ENCODE data around the gene NDUFAF2.

Gene NDUFAF2

DNA sequence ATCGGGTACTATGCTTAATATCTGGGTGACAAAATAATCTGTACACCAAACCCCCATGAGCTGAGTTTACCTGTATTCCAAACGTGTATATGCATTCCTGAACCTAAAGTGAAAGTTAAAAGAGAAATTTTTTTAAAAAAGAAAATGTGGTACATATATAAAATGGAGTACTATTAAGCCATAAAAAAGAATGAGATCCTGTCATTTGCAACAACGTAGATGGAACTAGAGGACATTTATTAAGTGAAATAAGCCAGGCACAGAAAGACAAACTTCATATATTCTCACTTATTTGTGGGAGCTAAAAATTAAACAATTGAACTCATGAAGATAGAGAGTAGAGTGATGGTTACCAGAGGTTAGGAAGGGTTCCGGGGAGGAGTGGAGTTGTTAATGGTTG, 44.8 kb downstream of the NDUFAF2 start:
- DNase-seq (no peak), ATAC-seq (ENCODE audit: insufficient read depth, low read depth) (no peak)
- Histone ChIP-seq H3K9me3 (ENCODE audit: insufficient read depth, low read length, severe bottlenecking) (peaks cover 24% of the 10 kb centered on the region), H3K9ac (ENCODE audit: low read depth, low read length) (no peak overlapping the region), H3K4me2 (ENCODE audit: insufficient read depth, low read length) (no peak overlapping the region), H3K79me2 (ENCODE audit: insufficient read depth, low read length) (peaks cover 3% of the 10 kb centered on the region; the same call in 1 of the 2 replicates), H2AFZ (ENCODE audit: low read depth, low read length) (no peak overlapping the region), H3K4me3 (ENCODE audit: low read depth in 1 of 2, low read length in 2 of 2) (no peak overlapping the region), H3K4me1 (ENCODE audit: insufficient read depth, low read length) (no peaks in the 10 kb centered on the region), H3K27ac (ENCODE audit: low read length) (no peak overlapping the region), H4K20me1 (ENCODE audit: insufficient read depth, low read length) (no peaks in the 10 kb centered on the region), H3K27me3 (ENCODE audit: insufficient read depth, low read length, poor library complexity) (no peaks in the 10 kb centered on the region), H3K36me3 (ENCODE audit: insufficient read depth, low read length) (peaks cover 13% of the 10 kb centered on the region)
- TF ChIP-seq EZH2 (IDR thresholded peaks at IDR 0.05; ENCODE audit: borderline replicate concordance, low read depth, low read length, severe bottlenecking), result no peak
- TF ChIP-seq, protein P1, sequence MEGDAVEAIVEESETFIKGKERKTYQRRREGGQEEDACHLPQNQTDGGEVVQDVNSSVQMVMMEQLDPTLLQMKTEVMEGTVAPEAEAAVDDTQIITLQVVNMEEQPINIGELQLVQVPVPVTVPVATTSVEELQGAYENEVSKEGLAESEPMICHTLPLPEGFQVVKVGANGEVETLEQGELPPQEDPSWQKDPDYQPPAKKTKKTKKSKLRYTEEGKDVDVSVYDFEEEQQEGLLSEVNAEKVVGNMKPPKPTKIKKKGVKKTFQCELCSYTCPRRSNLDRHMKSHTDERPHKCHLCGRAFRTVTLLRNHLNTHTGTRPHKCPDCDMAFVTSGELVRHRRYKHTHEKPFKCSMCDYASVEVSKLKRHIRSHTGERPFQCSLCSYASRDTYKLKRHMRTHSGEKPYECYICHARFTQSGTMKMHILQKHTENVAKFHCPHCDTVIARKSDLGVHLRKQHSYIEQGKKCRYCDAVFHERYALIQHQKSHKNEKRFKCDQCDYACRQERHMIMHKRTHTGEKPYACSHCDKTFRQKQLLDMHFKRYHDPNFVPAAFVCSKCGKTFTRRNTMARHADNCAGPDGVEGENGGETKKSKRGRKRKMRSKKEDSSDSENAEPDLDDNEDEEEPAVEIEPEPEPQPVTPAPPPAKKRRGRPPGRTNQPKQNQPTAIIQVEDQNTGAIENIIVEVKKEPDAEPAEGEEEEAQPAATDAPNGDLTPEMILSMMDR (IDR thresholded peaks at IDR 0.05; ENCODE audit: borderline replicate concordance, extremely low read depth, low read length, poor library complexity, severe bottlenecking), result no peak

DNA sequence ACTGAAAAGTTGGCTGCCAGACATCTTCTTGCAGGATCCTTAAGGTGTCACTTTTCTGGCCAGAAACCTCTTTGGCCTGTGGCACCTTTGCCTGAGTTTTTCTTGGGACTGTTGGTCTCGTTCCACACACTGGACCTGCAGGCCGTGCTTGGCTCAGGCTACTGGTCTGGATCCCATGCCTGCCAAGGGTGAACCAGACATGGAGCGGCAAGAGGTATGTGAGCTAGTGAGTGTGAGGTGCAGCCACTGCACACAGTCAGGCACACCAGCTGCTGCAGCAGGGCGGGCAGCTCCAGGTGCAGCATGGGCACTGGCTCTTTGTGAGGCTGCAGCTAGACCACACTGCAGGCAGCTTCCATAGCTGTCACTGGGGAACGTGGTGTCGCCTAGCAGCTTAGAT, 47.9 kb downstream of the NDUFAF2 start:
- Histone ChIP-seq H3K27ac (ENCODE audit: low read length) (no peak overlapping the region), H3K9me3 (ENCODE audit: insufficient read depth, low read length, severe bottlenecking) (peaks cover 24% of the 10 kb centered on the region), H3K9ac (ENCODE audit: low read depth, low read length) (no peak overlapping the region), H3K4me3 (ENCODE audit: low read depth in 1 of 2, low read length in 2 of 2) (no peak overlapping the region), H3K36me3 (ENCODE audit: insufficient read depth, low read length) (peaks cover 13% of the 10 kb centered on the region), H3K4me1 (ENCODE audit: insufficient read depth, low read length) (no peaks in the 10 kb centered on the region), H2AFZ (ENCODE audit: low read depth, low read length) (no peak overlapping the region), H3K4me2 (ENCODE audit: insufficient read depth, low read length) (no peak overlapping the region), H3K79me2 (ENCODE audit: insufficient read depth, low read length) (peaks cover 3% of the 10 kb centered on the region; the same call in 1 of the 2 replicates), H3K27me3 (ENCODE audit: insufficient read depth, low read length, poor library complexity) (no peaks in the 10 kb centered on the region), H4K20me1 (ENCODE audit: insufficient read depth, low read length) (no peaks in the 10 kb centered on the region)
- no peak for ATAC-seq (ENCODE audit: insufficient read depth, low read depth)
- DNase-seq, result no peak
- TF ChIP-seq, protein P1 (IDR thresholded peaks at IDR 0.05; ENCODE audit: borderline replicate concordance, extremely low read depth, low read length, poor library complexity, severe bottlenecking), result no peak
- no peak for TF ChIP-seq EZH2 (IDR thresholded peaks at IDR 0.05; ENCODE audit: borderline replicate concordance, low read depth, low read length, severe bottlenecking)

DNA sequence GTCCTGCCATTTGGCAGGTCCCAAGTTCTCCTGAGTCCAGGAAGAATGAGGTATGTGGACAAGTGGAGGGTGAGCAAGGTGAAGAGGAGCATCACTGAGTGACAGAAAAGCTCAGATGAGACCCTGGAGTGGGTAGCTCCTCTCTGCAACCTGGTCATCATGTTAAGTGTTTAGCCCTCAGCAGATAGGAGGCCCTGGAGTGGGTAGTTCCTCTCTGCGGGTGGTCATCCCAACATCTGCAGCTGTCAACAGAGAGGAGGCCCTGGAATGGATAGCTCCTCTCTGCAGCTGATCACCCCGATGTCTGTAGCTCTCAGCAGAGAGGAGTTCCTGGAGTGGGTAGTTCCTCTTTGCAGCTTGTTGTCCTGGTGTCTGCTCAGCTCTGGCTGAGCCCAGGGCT, 48.4 kb downstream of the NDUFAF2 start:
- H4K20me1 ChIP-seq (ENCODE audit: insufficient read depth, low read length), result no peaks in the 10 kb centered on the region
- H3K9me3 ChIP-seq (ENCODE audit: insufficient read depth, low read length, severe bottlenecking), result peaks cover 24% of the 10 kb centered on the region
- H3K79me2 ChIP-seq (ENCODE audit: insufficient read depth, low read length), result peaks cover 3% of the 10 kb centered on the region; the same call in 1 of the 2 replicates
- no peak overlapping the region for H3K27ac ChIP-seq (ENCODE audit: low read length)
- DNase-seq, result peak; percentile 19
- H3K4me3 ChIP-seq (ENCODE audit: low read depth in 1 of 2, low read length in 2 of 2), result no peak overlapping the region
- H3K36me3 ChIP-seq (ENCODE audit: insufficient read depth, low read length), result peaks cover 13% of the 10 kb centered on the region
- TF ChIP-seq, protein P1 (IDR thresholded peaks at IDR 0.05; ENCODE audit: borderline replicate concordance, extremely low read depth, low read length, poor library complexity, severe bottlenecking), result no peak
- no peak for TF ChIP-seq EZH2 (IDR thresholded peaks at IDR 0.05; ENCODE audit: borderline replicate concordance, low read depth, low read length, severe bottlenecking)
- H3K4me2 ChIP-seq (ENCODE audit: insufficient read depth, low read length), result no peak overlapping the region
- H2AFZ ChIP-seq (ENCODE audit: low read depth, low read length), result no peak overlapping the region
- H3K9ac ChIP-seq (ENCODE audit: low read depth, low read length), result no peak overlapping the region
- no peak for ATAC-seq (ENCODE audit: insufficient read depth, low read depth)
- H3K4me1 ChIP-seq (ENCODE audit: insufficient read depth, low read length), result no peaks in the 10 kb centered on the region
- no peaks in the 10 kb centered on the region for H3K27me3 ChIP-seq (ENCODE audit: insufficient read depth, low read length, poor library complexity)
